ENCODE results near the gene EPN2.

The EPN2 gene

DNA sequence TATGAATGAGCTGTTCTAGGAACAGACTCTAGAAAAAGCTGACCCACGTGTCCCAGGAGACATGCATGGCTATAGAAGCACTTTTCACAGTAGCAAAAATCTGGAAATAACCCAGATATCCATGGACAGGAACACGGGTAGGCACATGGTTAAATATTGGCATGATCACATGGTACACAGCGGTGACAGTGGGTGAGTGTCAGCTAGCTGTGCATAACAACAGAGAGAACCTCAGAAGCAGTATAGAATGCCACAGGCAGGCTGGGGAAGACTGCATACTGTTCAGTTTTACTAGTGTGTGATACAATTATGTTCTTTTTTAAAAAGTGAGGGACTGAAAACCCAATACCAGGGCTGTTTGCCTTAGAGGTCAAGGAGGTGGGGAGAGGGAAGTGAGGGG, 31.4 kb downstream of the EPN2 start:
- H2BK120ac ChIP-seq (ENCODE audit: low read depth, low read length): no peak overlapping the region
- no peak overlapping the region for H3K27ac ChIP-seq (ENCODE audit: low read length, poor library complexity, severe bottlenecking)
- no peak overlapping the region for H4K8ac ChIP-seq (ENCODE audit: low read length)
- H3K18ac ChIP-seq (ENCODE audit: low read depth in 1 of 2, low read length in 2 of 2): no peak overlapping the region
- no peak overlapping the region for H3K9ac ChIP-seq (ENCODE audit: low read length)
- H3K23ac ChIP-seq (ENCODE audit: low read length in 2 of 2): peak overlapping the region in 1 of 2 experiments; percentile 11
- H3K27me3 ChIP-seq (ENCODE audit: control insufficient read depth in 1 of 2, insufficient read depth in 1 of 2, low read length in 2 of 2): no peaks in the 10 kb centered on the region
- peaks cover 7 to 9% of the 10 kb centered on the region in 2 experiments for H3K36me3 ChIP-seq (ENCODE audit: control insufficient read depth in 1 of 2, insufficient read depth in 2 of 2, low read depth in 1 of 2, low read length in 2 of 2)
- H2AK5ac ChIP-seq (ENCODE audit: low read length, severe bottlenecking): no peak overlapping the region
- H3K4me1 ChIP-seq (ENCODE audit: control insufficient read depth, insufficient read depth, low read depth, low read length): peaks cover 23% of the 10 kb centered on the region
- H3K4ac ChIP-seq (ENCODE audit: low read depth in 1 of 2, low read length in 2 of 2): no peak overlapping the region
- no peak overlapping the region for H3K4me2 ChIP-seq (ENCODE audit: low read length, poor library complexity, severe bottlenecking)
- H3K4me3 ChIP-seq (ENCODE audit: insufficient read depth in 1 of 2, low read depth in 1 of 2, low read length in 2 of 2): no peak overlapping the region
- no peak overlapping the region for H4K91ac ChIP-seq (ENCODE audit: low read length)
- DNase-seq: no peak
- H3K14ac ChIP-seq (ENCODE audit: low read length in 2 of 2): no peak overlapping the region
- H3K79me1 ChIP-seq (replicated peaks; ENCODE audit: low read length, poor library complexity, severe bottlenecking): peaks cover 37% of the 10 kb centered on the region
- H2AFZ ChIP-seq (ENCODE audit: low read depth, low read length): no peak overlapping the region
- 76% methylated on average over 3 of the region's 3 CpGs for WGBS
- no peak overlapping the region for H2BK15ac ChIP-seq (ENCODE audit: low read depth, poor library complexity, severe bottlenecking)
- no peak overlapping the region for H2BK5ac ChIP-seq (ENCODE audit: low read depth, low read length, poor library complexity, severe bottlenecking)
- H3K9me3 ChIP-seq (ENCODE audit: control insufficient read depth, low read length): no peaks in the 10 kb centered on the region
- H2BK12ac ChIP-seq (ENCODE audit: low read length in 2 of 2): peak overlapping the region in 1 of 2 experiments; percentile 31

DNA sequence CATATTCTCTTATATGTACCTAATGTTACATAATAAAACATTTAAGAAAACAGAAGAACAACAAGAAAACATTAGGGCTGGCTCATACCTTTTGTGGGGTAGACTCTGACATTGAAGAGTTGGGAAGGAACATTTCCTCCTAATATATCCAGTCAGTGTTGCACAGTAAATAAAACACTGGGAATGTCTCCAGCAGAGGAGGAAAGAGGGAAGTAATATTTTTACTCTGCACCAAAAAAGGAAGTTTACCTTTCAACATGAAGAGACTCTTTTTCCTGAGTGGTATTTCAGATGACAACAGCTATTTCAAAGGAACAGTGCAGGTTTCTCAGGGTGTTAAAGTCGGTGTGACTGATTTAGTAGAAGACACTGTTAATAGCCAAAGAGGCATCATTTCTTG, 31.9 kb downstream of the EPN2 start:
- Histone ChIP-seq H3K36me3 (ENCODE audit: control insufficient read depth in 1 of 2, insufficient read depth in 2 of 2, low read depth in 1 of 2, low read length in 2 of 2) (peaks cover 7 to 12% of the 10 kb centered on the region in 2 experiments), H4K91ac (ENCODE audit: low read length) (no peak overlapping the region), H4K8ac (ENCODE audit: low read length) (no peak overlapping the region), H3K4me1 (ENCODE audit: control insufficient read depth, insufficient read depth, low read depth, low read length) (peaks cover 24% of the 10 kb centered on the region), H3K27ac (ENCODE audit: low read length, poor library complexity, severe bottlenecking) (no peak overlapping the region), H2BK120ac (ENCODE audit: low read depth, low read length) (no peak overlapping the region), H3K14ac (ENCODE audit: low read length in 2 of 2) (no peak overlapping the region), H2BK5ac (ENCODE audit: low read depth, low read length, poor library complexity, severe bottlenecking) (no peak overlapping the region), H3K9ac (ENCODE audit: low read length) (no peak overlapping the region), H3K4me3 (ENCODE audit: insufficient read depth in 1 of 2, low read depth in 1 of 2, low read length in 2 of 2) (no peak overlapping the region), H3K9me3 (ENCODE audit: control insufficient read depth, low read length) (no peaks in the 10 kb centered on the region), H3K4ac (ENCODE audit: low read depth in 1 of 2, low read length in 2 of 2) (no peak overlapping the region), H3K79me1 (replicated peaks; ENCODE audit: low read length, poor library complexity, severe bottlenecking) (peaks cover 41% of the 10 kb centered on the region), H2BK15ac (ENCODE audit: low read depth, poor library complexity, severe bottlenecking) (no peak overlapping the region), H2BK12ac (ENCODE audit: low read length in 2 of 2) (no peak overlapping the region), H3K27me3 (ENCODE audit: control insufficient read depth in 1 of 2, insufficient read depth in 1 of 2, low read length in 2 of 2) (no peaks in the 10 kb centered on the region), H2AFZ (ENCODE audit: low read depth, low read length) (no peak overlapping the region), H3K4me2 (ENCODE audit: low read length, poor library complexity, severe bottlenecking) (no peak overlapping the region), H2AK5ac (ENCODE audit: low read length, severe bottlenecking) (no peak overlapping the region), H3K23ac (ENCODE audit: low read length in 2 of 2) (no peak overlapping the region), H3K18ac (ENCODE audit: low read depth in 1 of 2, low read length in 2 of 2) (no peak overlapping the region)
- 85% methylated on average over 1 of the region's 1 CpG for WGBS
- no peak for DNase-seq

GRCh38 chr17:19269641-19270040, 32.5 kb downstream of the EPN2 start:
- H3K9me3 ChIP-seq (ENCODE audit: control insufficient read depth, low read length): no peaks in the 10 kb centered on the region
- no peak overlapping the region for H4K8ac ChIP-seq (ENCODE audit: low read length)

GRCh38 chr17:19270347-19270703, 33.2 kb downstream of the EPN2 start:
- Histone ChIP-seq H3K4me2 (ENCODE audit: low read length, poor library complexity, severe bottlenecking) (no peak overlapping the region), H3K14ac (ENCODE audit: low read length in 2 of 2) (no peak overlapping the region), H3K4me1 (ENCODE audit: control insufficient read depth, insufficient read depth, low read depth, low read length) (peaks cover 26% of the 10 kb centered on the region), H3K23ac (ENCODE audit: low read length in 2 of 2) (peak overlapping the region in 1 of 2 experiments; percentile 35), H2BK15ac (ENCODE audit: low read depth, poor library complexity, severe bottlenecking) (no peak overlapping the region), H3K9ac (ENCODE audit: low read length) (no peak overlapping the region), H3K79me1 (replicated peaks; ENCODE audit: low read length, poor library complexity, severe bottlenecking) (peaks cover 43% of the 10 kb centered on the region), H3K18ac (ENCODE audit: low read depth in 1 of 2, low read length in 2 of 2) (peak overlapping the region in 1 of 2 experiments; percentile 25), H3K9me3 (ENCODE audit: control insufficient read depth, low read length) (no peaks in the 10 kb centered on the region), H2AK5ac (ENCODE audit: low read length, severe bottlenecking) (no peak overlapping the region), H2AFZ (ENCODE audit: low read depth, low read length) (no peak overlapping the region), H4K8ac (ENCODE audit: low read length) (no peak overlapping the region), H3K27ac (ENCODE audit: low read length, poor library complexity, severe bottlenecking) (no peak overlapping the region), H3K36me3 (ENCODE audit: control insufficient read depth in 1 of 2, insufficient read depth in 2 of 2, low read depth in 1 of 2, low read length in 2 of 2) (peaks cover 8 to 16% of the 10 kb centered on the region in 2 experiments), H2BK12ac (ENCODE audit: low read length in 2 of 2) (no peak overlapping the region), H2BK120ac (ENCODE audit: low read depth, low read length) (no peak overlapping the region), H3K27me3 (ENCODE audit: control insufficient read depth in 1 of 2, insufficient read depth in 1 of 2, low read length in 2 of 2) (no peaks in the 10 kb centered on the region), H3K4ac (ENCODE audit: low read depth in 1 of 2, low read length in 2 of 2) (no peak overlapping the region), H4K91ac (ENCODE audit: low read length) (no peak overlapping the region), H2BK5ac (ENCODE audit: low read depth, low read length, poor library complexity, severe bottlenecking) (no peak overlapping the region), H3K4me3 (ENCODE audit: insufficient read depth in 1 of 2, low read depth in 1 of 2, low read length in 2 of 2) (no peak overlapping the region)
- WGBS: 87% methylated on average over 3 of the region's 3 CpGs
- no peak for DNase-seq

More at GRCh38 chr17:19269641-19270040, 32.5 kb downstream of the EPN2 start:
- Histone ChIP-seq H2AK5ac (ENCODE audit: low read length, severe bottlenecking) (no peak overlapping the region), H2AFZ (ENCODE audit: low read depth, low read length) (no peak overlapping the region), H3K4me1 (ENCODE audit: control insufficient read depth, insufficient read depth, low read depth, low read length) (peaks cover 25% of the 10 kb centered on the region), H3K4ac (ENCODE audit: low read depth in 1 of 2, low read length in 2 of 2) (no peak overlapping the region), H4K91ac (ENCODE audit: low read length) (no peak overlapping the region), H3K36me3 (ENCODE audit: control insufficient read depth in 1 of 2, insufficient read depth in 2 of 2, low read depth in 1 of 2, low read length in 2 of 2) (peaks cover 7 to 16% of the 10 kb centered on the region in 2 experiments), H3K4me3 (ENCODE audit: insufficient read depth in 1 of 2, low read depth in 1 of 2, low read length in 2 of 2) (no peak overlapping the region), H2BK5ac (ENCODE audit: low read depth, low read length, poor library complexity, severe bottlenecking) (no peak overlapping the region), H3K4me2 (ENCODE audit: low read length, poor library complexity, severe bottlenecking) (no peak overlapping the region), H2BK12ac (ENCODE audit: low read length in 2 of 2) (no peak overlapping the region), H2BK15ac (ENCODE audit: low read depth, poor library complexity, severe bottlenecking) (no peak overlapping the region), H3K14ac (ENCODE audit: low read length in 2 of 2) (no peak overlapping the region), H3K27ac (ENCODE audit: low read length, poor library complexity, severe bottlenecking) (no peak overlapping the region), H3K23ac (ENCODE audit: low read length in 2 of 2) (no peak overlapping the region), H3K79me1 (replicated peaks; ENCODE audit: low read length, poor library complexity, severe bottlenecking) (peaks cover 40% of the 10 kb centered on the region), H3K18ac (ENCODE audit: low read depth in 1 of 2, low read length in 2 of 2) (no peak overlapping the region), H3K9ac (ENCODE audit: low read length) (no peak overlapping the region), H3K27me3 (ENCODE audit: control insufficient read depth in 1 of 2, insufficient read depth in 1 of 2, low read length in 2 of 2) (no peaks in the 10 kb centered on the region), H2BK120ac (ENCODE audit: low read depth, low read length) (no peak overlapping the region)
- 82% methylated on average over 3 of the region's 3 CpGs for WGBS
- no peak for DNase-seq

All from mesenchymal stem cell (in vitro differentiated cells and primary cell).